Glomerular endothelial cell (primary cell): ENCODE data around the gene BLM. TPM values are rescaled to one million over a fixed set of nuclear protein-coding genes. Genes with fewer than 3 reads are reported as not detected.
A peak's percentile ranks its signal among the peaks of the same experiment; 100 is the strongest.
"Not testable (repeated sequence)": the region's sequence is repeated elsewhere in the genome, so short reads cannot be mapped to it uniquely, and the experiment has no call there.

ENCODE experiments used
- DNase-seq: peaks from one replicate; pipeline ENCODE4 v3.0.0-alpha.2; 2011; ENCODE audit warnings: low read depth, low spot score; ENCODE audit errors: extremely low read depth
- total RNA-seq: library from RNA; depleted of rRNA; stranded (reverse); fragments of >200 nt; gene quantifications from 2 replicates; pipeline ENCODE4 v1.2.3, GENCODE V29; 2015

The BLM gene
- total RNA-seq, 1 donor from 2014 or later = 4.1 TPM

DNA sequence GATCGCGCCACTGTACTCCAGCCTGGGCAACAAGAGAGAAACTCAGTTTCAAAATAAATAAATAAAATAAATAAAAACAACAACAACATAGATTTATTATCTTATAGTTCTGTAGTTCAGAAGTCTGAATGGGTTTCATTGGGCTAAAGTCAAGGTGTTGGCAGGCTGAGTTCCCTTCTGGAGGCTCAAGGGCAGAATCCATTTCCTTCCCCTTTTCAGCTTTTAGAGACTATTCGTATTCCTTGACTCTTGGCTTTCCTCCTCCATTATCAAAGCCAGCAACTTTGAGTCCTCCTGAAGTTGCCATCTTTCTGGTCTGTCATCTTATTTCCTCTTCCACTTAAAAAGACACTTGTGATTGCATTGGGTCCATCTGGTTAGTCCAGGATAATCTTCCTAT lies 12.1 kb downstream of the BLM start:
- DNase-seq = no peak

DNA sequence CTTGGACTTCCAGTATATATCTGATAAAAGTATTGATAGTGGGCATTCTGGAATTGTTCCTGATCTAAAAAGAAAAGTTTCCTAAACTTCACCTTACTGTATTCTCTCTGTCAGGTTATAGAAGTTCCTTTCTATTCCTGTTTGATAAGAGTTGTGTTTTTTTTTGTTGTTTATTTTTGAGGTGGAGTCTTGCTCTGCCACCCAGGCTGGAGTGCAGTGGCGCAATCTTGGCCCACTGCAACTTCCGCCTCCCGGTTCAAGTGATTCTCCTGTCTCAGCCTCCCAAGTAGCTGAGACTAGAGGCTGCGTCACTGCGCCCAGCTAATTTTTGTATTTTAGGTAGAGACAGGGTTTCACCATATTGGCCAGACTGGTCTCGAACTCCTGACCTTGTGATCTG lies 13.1 kb downstream of the BLM start:
- DNase-seq = no peak

DNA sequence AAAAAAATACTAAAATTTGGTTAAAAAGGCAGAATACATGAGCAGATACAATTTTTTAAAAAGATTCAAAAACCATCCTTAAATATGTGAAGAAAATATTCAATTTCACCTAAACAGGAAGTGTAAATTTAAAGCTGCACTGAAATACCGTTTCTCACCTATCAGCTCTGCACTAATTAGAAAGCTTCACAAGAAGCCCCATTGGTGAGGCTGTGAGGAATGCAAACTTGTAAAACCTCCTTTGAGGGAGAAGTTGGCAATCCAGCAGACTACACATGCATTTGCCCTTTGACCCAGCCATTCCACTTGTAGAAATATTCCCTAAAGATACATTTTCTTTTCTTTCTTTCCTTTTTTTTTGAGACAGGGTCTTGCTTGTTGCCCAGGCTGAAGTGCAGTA lies 18.8 kb downstream of the BLM start:
- DNase-seq = no peak

DNA sequence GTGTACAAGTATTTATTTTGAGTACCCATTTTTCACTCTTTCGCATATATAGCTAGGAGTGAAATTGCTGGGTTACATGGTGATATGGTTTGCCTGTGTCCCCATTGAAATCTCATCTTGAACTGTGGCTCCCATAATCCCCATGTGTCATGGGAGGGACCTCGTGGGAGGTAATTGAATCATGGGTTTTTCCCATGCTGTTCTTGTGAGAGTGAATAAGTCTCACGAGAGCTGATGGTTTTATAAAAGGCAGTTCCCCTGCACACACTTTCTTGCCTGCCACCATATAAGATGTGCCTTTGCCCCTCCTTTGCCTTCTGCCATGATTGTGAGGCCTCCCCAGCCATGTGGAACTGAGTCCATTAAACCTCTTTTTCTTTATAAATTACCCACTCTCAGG lies 23.4 kb downstream of the BLM start:
- DNase-seq = not testable (repeated sequence)

DNA sequence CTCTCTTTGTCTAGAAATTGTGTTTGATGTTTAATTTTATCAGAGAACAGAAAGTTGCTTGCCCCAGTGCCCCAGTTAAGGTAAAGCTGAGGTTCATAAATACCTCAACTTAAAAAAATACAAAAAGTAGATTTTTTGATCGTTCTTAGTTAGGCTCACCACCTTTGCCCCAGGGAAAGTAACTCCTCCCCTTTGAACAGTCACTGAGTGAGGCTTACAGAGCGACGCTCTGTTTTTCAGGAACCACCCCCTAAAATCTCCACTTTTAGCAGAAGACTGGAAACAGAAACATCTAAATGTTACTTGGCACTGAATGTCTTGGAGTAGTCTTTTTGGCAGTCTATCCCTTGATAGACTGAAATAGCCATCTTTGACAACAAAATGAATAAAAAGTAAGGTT lies 24.9 kb downstream of the BLM start:
- no peak for DNase-seq

DNA sequence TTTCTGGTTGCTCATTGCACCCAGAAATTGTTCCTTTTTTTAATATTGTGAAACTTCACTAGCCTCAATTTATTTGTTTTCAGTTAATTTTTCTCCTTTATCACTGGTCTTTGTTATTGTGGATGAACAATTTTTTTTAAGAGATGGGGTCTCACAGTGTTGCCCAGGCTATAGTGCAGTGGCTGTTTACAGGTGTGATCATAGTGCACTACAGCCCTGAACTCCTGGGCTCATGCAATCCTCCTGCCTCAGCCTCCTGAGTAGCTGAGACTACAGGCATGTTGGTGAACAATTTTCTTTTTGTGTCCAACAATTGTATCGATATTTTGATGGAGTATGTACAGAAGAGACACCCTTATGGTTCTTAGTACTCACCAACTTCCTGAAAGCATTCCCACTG lies 26.3 kb downstream of the BLM start:
- no peak for DNase-seq

DNA sequence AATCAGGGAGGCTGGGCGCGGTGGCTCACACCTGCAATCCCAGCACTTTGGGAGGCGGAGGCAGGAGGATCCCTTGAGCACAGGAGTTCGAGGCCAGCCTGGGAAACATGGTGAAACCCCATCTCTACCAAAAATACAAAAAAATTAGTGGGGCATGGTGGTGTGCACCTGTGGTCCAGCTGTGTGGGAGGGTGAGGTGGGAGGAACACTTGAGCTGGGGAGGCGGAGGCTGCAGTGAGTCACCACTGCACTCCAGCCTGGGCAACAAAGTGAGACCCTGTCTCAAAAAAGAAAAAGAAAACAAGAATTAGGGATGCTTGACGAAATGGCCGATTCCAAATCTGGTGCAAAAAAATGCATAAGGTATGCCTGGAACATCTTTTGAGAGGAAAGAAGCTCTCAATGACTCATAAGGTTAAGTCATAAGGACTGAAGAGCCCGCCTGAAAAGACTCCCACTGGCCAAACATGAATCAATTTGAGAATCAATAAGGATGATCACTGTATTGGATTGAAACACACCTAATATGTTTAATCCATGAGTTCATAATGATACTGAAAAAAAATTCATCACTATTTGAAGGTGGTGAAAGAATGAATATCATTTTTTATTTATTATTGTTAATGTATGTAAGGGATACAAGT lies 27.7 kb downstream of the BLM start:
- DNase-seq = no peak

DNA sequence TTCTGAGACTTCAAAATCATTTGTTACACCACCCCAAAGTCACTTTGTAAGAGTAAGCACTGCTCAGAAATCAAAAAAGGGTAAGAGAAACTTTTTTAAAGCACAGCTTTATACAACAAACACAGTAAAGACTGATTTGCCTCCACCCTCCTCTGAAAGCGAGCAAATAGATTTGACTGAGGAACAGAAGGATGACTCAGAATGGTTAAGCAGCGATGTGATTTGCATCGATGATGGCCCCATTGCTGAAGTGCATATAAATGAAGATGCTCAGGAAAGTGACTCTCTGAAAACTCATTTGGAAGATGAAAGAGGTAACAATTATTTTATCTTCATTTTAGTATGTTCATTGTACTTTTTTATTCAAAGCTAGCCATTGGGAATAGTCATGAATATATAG lies 32.6 kb downstream of the BLM start:
- no peak for DNase-seq

DNA sequence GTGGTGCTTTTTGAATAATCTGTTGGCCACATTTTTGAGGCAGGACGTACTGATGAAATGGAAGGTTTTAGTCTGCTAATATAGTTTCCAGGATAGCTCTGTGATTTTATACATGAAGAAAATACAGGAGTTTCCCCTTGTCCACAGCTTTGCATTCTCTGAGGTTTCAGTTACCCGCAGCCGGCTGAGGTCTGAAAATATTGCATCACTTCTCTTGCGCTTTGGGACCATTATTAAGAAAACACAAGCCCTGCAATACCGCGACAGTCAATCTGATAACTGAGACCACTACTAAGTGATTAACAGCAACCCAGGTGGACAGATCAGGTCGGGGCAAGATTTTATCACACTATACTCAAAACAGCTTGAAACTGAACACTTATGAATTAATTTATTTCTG lies 33.0 kb downstream of the BLM start:
- DNase-seq = no peak

DNA sequence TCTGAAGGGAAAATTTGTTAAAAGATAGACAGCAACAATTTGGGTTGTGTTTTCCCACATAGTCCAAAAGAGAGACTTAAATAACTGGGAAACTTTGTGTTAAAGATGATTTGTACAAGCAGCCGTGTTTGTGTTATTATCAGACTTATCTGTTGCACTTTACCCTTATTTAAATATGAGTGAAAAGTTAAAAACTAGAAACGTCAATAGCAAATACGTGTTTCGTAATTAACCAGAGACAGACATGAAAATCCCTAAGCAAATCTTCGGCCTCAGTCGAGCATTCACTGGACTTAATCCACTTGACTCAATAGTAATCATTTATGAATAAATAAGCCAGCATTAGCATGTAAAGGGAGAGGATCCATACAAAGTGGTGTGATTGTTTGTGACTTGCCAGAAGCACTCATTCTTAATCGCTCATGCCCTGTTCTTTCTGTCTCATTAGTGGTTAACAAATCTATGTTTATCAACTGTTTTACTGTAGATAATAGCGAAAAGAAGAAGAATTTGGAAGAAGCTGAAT lies 34.2 kb downstream of the BLM start:
- DNase-seq = no peak

DNA sequence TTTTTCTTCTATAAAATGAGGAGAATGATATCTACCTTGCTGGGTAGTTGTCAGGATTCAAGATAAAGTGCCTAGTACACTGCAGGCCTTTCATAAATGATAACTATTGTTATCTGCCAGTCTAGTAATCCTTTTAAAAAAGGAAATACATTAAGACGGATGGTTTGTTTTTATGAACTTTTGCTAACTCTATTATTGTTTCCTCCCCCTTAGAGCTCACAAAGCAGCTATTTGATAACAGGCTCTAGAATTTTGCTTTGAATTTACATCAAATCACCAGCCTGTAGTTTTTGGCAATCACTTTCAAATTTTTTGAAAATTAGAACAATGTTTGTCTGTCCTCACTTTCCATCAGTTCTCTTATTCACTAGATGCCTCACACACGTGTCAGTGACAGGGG lies 39.8 kb downstream of the BLM start:
- DNase-seq = no peak

DNA sequence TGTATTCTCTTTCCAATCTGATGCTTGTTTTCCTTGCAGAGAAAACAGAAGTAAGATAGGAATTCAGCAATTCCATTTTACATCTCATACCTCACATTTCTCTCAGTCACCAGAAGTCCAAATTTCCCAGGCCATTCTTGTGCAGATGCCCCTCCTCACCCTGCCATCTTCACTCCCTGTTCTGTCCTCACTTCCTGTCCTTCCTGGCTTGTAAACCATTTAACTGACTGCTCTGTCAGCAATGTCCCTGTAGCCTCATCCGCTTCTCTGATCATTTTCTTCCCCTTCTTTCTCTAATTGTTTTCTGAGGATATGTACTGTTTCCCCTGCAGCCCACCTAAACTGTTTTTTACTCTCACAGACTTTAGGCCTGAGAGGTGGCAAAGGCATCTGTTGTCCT lies 40.3 kb downstream of the BLM start:
- DNase-seq = no peak

DNA sequence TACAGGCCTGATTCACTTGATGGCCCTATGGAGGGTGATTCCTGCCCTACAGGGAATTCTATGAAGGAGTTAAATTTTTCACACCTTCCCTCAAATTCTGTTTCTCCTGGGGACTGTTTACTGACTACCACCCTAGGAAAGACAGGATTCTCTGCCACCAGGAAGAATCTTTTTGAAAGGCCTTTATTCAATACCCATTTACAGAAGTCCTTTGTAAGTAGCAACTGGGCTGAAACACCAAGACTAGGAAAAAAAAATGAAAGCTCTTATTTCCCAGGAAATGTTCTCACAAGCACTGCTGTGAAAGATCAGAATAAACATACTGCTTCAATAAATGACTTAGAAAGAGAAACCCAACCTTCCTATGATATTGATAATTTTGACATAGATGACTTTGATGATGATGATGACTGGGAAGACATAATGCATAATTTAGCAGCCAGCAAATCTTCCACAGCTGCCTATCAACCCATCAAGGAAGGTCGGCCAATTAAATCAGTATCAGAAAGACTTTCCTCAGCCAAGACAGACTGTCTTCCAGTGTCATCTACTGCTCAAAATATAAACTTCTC lies 43.6 kb downstream of the BLM start:
- no peak for DNase-seq

DNA sequence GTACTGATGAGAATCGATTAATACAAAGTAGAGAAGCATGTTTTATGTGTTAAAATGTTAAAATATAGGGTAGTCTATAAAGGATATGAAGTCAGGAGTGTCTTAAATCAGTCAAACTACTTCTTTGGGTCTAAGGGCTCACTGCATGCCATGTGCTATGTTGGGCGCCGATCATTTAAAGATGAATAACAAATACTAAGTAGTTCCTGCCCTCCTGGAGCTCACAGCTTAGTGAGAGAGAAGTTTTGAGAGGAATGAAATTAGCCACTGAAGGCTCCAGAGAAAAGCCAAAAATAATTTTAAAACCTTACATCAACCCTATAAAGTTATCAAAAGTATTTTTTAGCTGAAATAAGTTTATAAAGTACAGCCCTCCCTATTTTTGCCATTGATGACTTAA lies 44.5 kb downstream of the BLM start:
- DNase-seq = no peak

DNA sequence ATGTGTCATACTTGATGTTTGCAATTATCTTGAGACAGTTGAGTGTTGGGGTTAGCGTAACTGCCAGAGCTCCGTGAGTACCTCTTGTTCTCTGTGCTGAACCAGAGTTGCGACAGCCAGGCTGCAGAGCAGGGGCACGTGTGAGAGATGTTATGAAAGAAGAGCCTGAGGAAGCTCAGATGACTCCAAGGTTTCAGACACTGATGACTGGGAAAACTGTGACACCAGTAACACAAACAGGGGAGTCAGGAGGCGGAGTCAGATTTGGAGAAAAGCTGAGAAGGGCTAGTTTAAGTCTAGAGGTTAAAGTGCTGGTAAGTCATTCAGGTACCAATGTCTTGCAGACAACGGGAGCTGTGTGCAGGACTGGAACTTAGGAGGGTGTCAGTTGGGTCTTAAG lies 45.0 kb downstream of the BLM start:
- no peak for DNase-seq

DNA sequence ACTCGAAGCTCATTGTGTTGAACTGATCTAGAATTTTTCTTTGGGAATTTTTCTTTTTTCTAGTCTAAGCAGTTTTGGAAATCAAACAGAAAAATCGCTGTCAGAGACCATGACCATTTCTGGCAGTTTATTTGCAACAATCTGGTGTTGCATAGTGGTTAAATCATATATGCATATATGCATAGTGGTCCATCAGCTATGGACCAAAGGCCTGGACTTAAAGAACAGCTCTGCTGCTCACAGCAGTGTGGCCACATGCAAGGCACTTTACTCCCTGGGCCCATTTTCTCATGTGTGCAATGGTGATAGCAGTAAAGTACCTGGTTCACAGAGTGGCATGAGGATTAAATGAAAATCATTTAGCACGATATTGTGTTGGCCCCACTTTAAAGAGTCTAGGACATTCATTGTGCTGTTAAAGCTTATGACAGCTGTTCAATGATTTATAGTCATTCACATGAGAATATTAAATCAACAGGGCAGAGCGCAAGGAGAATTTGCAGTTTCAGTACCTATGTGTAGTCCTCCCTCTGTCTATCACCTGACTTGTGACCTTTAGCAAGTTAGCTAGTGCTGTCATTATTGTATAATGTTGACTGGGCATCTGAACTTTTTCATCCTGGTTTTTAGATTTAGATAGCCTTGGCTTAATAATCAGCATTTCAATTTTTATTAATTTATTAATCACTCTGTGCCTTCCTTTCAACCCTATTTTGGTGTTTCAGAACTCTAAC lies 46.4 kb downstream of the BLM start:
- no peak for DNase-seq

DNA sequence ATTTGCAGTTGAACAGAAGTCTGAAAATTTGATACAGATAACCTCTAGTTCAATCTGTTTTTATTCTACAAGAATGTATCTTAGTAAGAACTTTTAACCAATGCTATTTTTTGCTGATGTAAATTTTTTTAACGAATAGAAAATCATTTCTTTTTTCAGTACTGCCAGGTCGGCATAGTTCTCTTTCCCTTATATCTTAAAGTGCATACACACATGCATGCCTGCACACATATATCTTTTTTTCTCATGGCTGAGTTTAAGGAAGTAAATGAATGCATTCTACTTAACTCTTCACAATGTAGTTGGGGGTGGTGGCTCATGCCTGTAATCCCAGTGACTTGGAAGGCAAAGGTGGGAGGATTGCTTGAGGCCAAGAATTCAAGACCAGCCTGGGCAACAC lies 48.4 kb downstream of the BLM start:
- DNase-seq = no peak

DNA sequence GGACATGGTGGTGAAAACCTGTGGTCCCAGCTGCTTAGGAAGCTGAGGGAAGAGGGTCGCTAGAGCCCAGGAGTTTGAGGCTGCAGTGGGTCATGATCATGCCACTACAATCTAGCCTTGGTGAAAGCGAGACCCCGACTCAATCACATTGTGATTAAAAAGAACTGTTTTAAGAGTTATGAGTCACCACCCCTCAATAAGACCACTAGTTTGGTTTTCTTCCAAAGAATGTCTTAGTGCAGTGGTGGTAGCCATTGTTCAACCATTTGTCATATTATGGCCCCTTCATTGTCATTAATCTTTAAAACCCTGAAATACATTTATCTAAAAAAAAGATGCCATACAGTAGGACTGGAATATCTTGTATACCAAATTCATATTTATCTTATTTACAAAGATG lies 48.8 kb downstream of the BLM start:
- no peak for DNase-seq

DNA sequence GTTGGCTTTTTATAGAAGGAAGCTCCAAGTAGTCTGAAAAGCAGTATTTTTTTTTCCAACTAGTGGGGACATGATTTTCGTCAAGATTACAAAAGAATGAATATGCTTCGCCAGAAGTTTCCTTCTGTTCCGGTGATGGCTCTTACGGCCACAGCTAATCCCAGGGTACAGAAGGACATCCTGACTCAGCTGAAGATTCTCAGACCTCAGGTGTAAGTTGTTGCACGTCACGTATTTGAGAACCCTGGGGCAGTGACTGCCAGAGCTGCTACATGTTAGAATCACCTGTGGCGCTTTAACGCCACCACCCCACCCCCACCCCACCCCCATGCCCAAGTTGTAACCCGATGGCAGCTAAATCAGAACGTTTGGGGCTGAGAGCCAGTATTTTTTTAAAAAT lies 52.2 kb downstream of the BLM start:
- DNase-seq = no peak

DNA sequence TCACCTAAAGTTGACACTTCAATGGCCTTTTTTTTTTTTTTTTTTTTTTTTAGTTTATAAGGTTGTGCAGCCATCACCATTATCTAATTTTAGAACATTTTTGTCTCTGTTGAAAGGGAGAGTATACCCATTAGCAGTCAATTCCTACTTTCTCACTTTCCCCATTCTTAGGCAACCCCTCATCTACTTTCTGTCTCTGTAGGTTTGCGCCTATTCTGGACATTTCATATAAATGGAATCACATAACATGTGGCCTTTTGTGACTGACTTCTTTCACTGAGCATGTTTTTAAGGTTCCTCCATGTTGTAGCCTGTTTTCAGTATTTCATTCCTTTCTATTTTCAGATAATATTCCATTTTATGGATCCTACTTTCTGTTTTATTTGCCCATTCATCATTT lies 56.3 kb downstream of the BLM start:
- DNase-seq = no peak

DNA sequence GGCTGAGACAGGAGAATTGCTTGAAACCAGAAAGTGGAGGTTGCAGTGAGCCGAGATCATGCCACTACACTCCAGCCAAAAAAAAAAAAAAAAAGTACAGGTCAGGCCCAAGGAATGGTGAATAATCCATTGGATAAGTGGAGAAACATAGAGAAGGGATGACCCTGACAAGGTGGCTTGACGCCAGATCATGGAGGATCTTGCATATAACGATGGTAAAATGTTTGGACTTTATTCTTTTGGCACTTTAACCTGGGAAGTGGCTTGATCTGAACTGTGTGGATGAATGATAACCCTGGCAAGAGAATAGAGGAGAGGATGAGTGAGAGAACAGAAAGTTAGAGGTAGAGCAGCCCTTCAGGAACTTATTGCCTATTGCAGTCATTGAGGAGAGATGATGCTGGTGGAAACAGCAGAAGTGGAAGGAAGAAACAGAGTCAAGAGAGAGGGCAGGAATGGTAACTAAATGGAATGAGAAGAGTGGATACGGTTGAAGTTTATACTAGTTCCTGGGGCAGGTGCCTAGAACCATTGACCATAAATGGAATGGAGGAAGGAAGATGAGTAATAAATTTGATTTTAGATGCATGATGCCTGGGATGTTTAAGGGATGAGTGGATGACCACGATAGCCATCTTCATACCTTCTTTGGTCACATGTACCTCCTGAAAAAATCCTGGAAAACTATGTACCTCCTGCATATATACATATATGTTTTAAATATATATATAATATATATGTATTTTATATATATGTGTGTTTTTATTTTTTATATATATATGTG lies 57.8 kb downstream of the BLM start:
- DNase-seq = peak; percentile 20
